B cell (primary cell): ENCODE data around the gene KIRREL3. TPM values are rescaled to one million over a fixed set of nuclear protein-coding genes. Genes with fewer than 3 reads are reported as not detected.

ENCODE experiments used
- ATAC-seq: fragments of 200-7000 bp; cut with Tn5 transposase; one replicate; pipeline ENCODE4 v1.10.0; 2021; ENCODE audit warnings: low read depth, mild to moderate bottlenecking, moderate number of reproducible peaks, moderate library complexity
- CTCF ChIA-PET: fragments of 350-600 bp; sonication (Branson Sonifier 250); formaldehyde crosslinking; loops from one replicate; lab custom pipeline; 2021; ENCODE audit warnings: antibody characterized with exemption, inconsistent platforms; lab: Charles Lee
- POLR2A ChIA-PET: fragments of 350-600 bp; sonication (Branson Sonifier 250); formaldehyde crosslinking; loops from one replicate; lab custom pipeline; 2021; ENCODE audit warnings: antibody characterized with exemption; lab: Charles Lee
- DNase-seq: peaks from one replicate; pipeline ENCODE4 v3.0.0; 2013
- H2AFZ ChIP-seq: 2 replicates; pipeline ENCODE4 v1.6.1; 2012; ENCODE audit warnings: mild to moderate bottlenecking, low read depth, low read length; ENCODE audit not compliant: insufficient read depth, poor library complexity, severe bottlenecking
- H3K27ac ChIP-seq, 2 donors: 1 replicate in 1 of 2; 2 replicates in 1 of 2; pipeline ENCODE4 v1.5.1; 2012 to 2013; ENCODE audit warnings: low read length in 2 of 2, mild to moderate bottlenecking in 2 of 2, moderate library complexity in 1 of 2
- H3K27me3 ChIP-seq, 4 experiments: fragments of 200-600 bp in 1 of 4; sonication (generic) in 1 of 4; replicated peaks in 1 of 4; 1 replicate in 2 of 4; 2 replicates in 2 of 4; pipeline versions ENCODE4 v1.6.1 to v1.7.0; 2013 to 2016; ENCODE audit warnings: low read length in 3 of 4, mild to moderate bottlenecking in 2 of 4, mixed read lengths in 1 of 4, moderate library complexity in 1 of 4; ENCODE audit not compliant: insufficient read depth in 4 of 4, control insufficient read depth in 3 of 4; ENCODE audit errors: control extremely low read depth in 1 of 4
- H3K36me3 ChIP-seq, 2 experiments: replicated peaks in 1 of 2; 1 replicate in 1 of 2; 2 replicates in 1 of 2; pipeline versions ENCODE4 v1.6.1 to v1.7.1; 2013; ENCODE audit warnings: low read length in 1 of 2; ENCODE audit not compliant: insufficient read depth in 2 of 2, control insufficient read depth in 1 of 2; ENCODE audit errors: control extremely low read depth in 1 of 2, extremely low read depth in 1 of 2
- H3K4me1 ChIP-seq, 2 donors: fragments of 200-600 bp in 1 of 2; sonication (generic) in 1 of 2; 1 replicate in 1 of 2; 2 replicates in 1 of 2; pipeline versions ENCODE4 v1.5.1 to v1.6.1; 2013 to 2017; ENCODE audit warnings: low read length in 2 of 2; ENCODE audit not compliant: control insufficient read depth in 2 of 2, insufficient read depth in 2 of 2
- H3K4me2 ChIP-seq: replicated peaks from 2 replicates; pipeline ENCODE3; 2012; ENCODE audit warnings: mild to moderate bottlenecking, low read depth, low read length; ENCODE audit not compliant: poor library complexity, severe bottlenecking
- H3K4me3 ChIP-seq, 5 experiments: fragments of 200-600 bp in 1 of 5; sonication (generic) in 1 of 5; 1 replicate in 3 of 5; 2 replicates in 2 of 5; pipeline versions ENCODE4 v1.5.1 to v1.7.0; 2011 to 2016; ENCODE audit warnings: low read length in 4 of 5, mild to moderate bottlenecking in 4 of 5, low read depth in 2 of 5, control low read depth in 1 of 5, moderate library complexity in 1 of 5; ENCODE audit not compliant: insufficient read depth in 1 of 5; ENCODE audit errors: control extremely low read depth in 1 of 5, extremely low read depth in 1 of 5
- H3K79me2 ChIP-seq: fragments of 200-600 bp; sonication (generic); one replicate; pipeline ENCODE4 v1.6.0; 2016; ENCODE audit warnings: low read length; ENCODE audit not compliant: control insufficient read depth, insufficient read depth
- H3K9ac ChIP-seq: fragments of 200-600 bp; sonication (generic); 2 replicates; pipeline ENCODE4 v1.6.1; 2017; ENCODE audit warnings: mild to moderate bottlenecking, low read length, moderate library complexity
- H3K9me3 ChIP-seq, 3 donors: one replicate each; pipeline versions ENCODE4 v1.6.1 to v1.7.1; 2013; ENCODE audit warnings: low read length in 2 of 3; ENCODE audit not compliant: control insufficient read depth in 2 of 3, insufficient read depth in 1 of 3; ENCODE audit errors: control extremely low read depth in 1 of 3
- H4K20me1 ChIP-seq: 2 replicates; pipeline ENCODE4 v1.6.0; 2012; ENCODE audit warnings: mild to moderate bottlenecking, low read length; ENCODE audit not compliant: insufficient read depth, control insufficient read depth, poor library complexity, severe bottlenecking
- H3K27ac Mint-ChIP-seq: one replicate; pipeline ENCODE4 v1.8.0; 2021; ENCODE audit warnings: mixed read lengths
- H3K27me3 Mint-ChIP-seq: one replicate; pipeline ENCODE4 v1.8.0; 2021; ENCODE audit warnings: mixed read lengths
- H3K4me1 Mint-ChIP-seq: one replicate; pipeline ENCODE4 v1.8.0; 2021; ENCODE audit warnings: mixed read lengths
- H3K4me3 Mint-ChIP-seq: one replicate; pipeline ENCODE4 v1.8.0; 2021; ENCODE audit warnings: mixed read lengths
- H3K9me3 Mint-ChIP-seq: one replicate; pipeline ENCODE4 v1.8.0; 2022; ENCODE audit warnings: mixed read lengths; ENCODE audit not compliant: insufficient read depth
- CTCF ChIP-seq: fragments of 200-600 bp; IDR thresholded peaks from one replicate; pipeline ENCODE4 v1.8.0; 2022; ENCODE audit warnings: antibody characterized with exemption, mild to moderate bottlenecking
- EZH2 ChIP-seq: IDR thresholded peaks from 2 replicates; pipeline ENCODE4 v1.6.1; 2012; ENCODE audit warnings: borderline replicate concordance, low read depth, mild to moderate bottlenecking, moderate library complexity, low read length; ENCODE audit not compliant: insufficient read depth, poor library complexity, severe bottlenecking
- whole genome bisulfite sequencing: methylation state at CpG from one replicate; pipeline ENCODE4 v1.1.5; 2013; ENCODE audit warnings: missing lambda C conversion rate; ENCODE audit not compliant: insufficient coverage; 5-methylcytosine and 5-hydroxymethylcytosine counted together
- intact Hi-C: fragments of 100-400 bp; cut with micrococcal nuclease; formaldehyde crosslinking; loops from one replicate; pipeline ENCODE4 v1.10.0; 2022
- polyA plus RNA-seq: library from polyadenylated mRNA; depleted of rRNA; stranded (reverse); fragments of >200 nt; gene quantifications from 2 replicates; pipeline ENCODE4 v1.2.3, GENCODE V29; 2012
- total RNA-seq, 2 donors: library from RNA; stranded (reverse); fragments of 120-200 nt in 1 of 2; gene quantifications; 1 replicate in 1 of 2; 2 replicates in 1 of 2; pipeline versions ENCODE4 v1.2.3 to v1.2.4, GENCODE V29; 2013 to 2022

KIRREL3 gene
- total and polyA plus RNA-seq, 2 donors (not counting 1 experiment from before 2014, with no cell fraction given) = not detected

- no peak overlapping the region for H3K9ac ChIP-seq
- no peaks in the 10 kb centered on the region for H4K20me1 ChIP-seq
- Mint-ChIP-seq H3K4me1 (no peaks in the 10 kb centered on the region), H3K27me3 (peaks cover 18% of the 10 kb centered on the region), H3K27ac (no peak overlapping the region), H3K9me3 (no peaks in the 10 kb centered on the region), H3K4me3 (no peak overlapping the region)
- intact Hi-C loops = no loop called here
- no peak overlapping the region for H3K27ac ChIP-seq
- peaks cover 0 to 9% (median 0%) of the 10 kb centered on the region in 4 experiments for H3K27me3 ChIP-seq
- H3K79me2 ChIP-seq = no peaks in the 10 kb centered on the region
- no peak overlapping the region for H2AFZ ChIP-seq
- 89% methylated on average over 13 of the region's 13 CpGs for WGBS
- no peak for TF ChIP-seq CTCF
- no peak for TF ChIP-seq EZH2
- H3K4me2 ChIP-seq = no peak overlapping the region
- H3K4me3 ChIP-seq = no peak overlapping the region
- no peak for DNase-seq
- H3K36me3 ChIP-seq = no peaks in the 10 kb centered on the region
- ATAC-seq = no peak
- H3K9me3 ChIP-seq = no peaks in the 10 kb centered on the region
- ChIA-PET POLR2A (no interaction called here), CTCF (interaction anchor here (0.7 kb wide), 1 partner anchor 9 kb away, joined by 3 read pairs; no protein-coding TSS in a partner anchor)
- no peaks in the 10 kb centered on the region for H3K4me1 ChIP-seq
Measured at GRCh38 chr11:126495281-126496220, 505.0 kb downstream of the KIRREL3 start.

GRCh38 chr11:126494831-126495230 is 505.7 kb downstream of the KIRREL3 start:
- ChIA-PET CTCF (no interaction called here), POLR2A (no interaction called here)
- no peaks in the 10 kb centered on the region for H3K36me3 ChIP-seq
- Mint-ChIP-seq H3K4me1 (no peaks in the 10 kb centered on the region), H3K9me3 (no peaks in the 10 kb centered on the region), H3K4me3 (no peak overlapping the region), H3K27ac (no peak overlapping the region), H3K27me3 (peaks cover 18% of the 10 kb centered on the region)
- H3K4me2 ChIP-seq = no peak overlapping the region
- no peaks in the 10 kb centered on the region for H3K4me1 ChIP-seq
- no peak overlapping the region for H3K9ac ChIP-seq
- H3K9me3 ChIP-seq = no peaks in the 10 kb centered on the region
- no peaks in the 10 kb centered on the region for H3K79me2 ChIP-seq
- intact Hi-C loops = no loop called here
- H3K4me3 ChIP-seq = no peak overlapping the region
- no peak overlapping the region for H2AFZ ChIP-seq
- no peaks in the 10 kb centered on the region for H4K20me1 ChIP-seq
- WGBS = 87% methylated on average over 7 of the region's 10 CpGs
- H3K27ac ChIP-seq = no peak overlapping the region
- peaks cover 0 to 9% (median 0%) of the 10 kb centered on the region in 4 experiments for H3K27me3 ChIP-seq
- DNase-seq (no peak), ATAC-seq (no peak)
- TF ChIP-seq EZH2 = no peak
- no peak for TF ChIP-seq CTCF
